Measurements from ENCODE around the gene NFAM1.

Gene NFAM1

DNA sequence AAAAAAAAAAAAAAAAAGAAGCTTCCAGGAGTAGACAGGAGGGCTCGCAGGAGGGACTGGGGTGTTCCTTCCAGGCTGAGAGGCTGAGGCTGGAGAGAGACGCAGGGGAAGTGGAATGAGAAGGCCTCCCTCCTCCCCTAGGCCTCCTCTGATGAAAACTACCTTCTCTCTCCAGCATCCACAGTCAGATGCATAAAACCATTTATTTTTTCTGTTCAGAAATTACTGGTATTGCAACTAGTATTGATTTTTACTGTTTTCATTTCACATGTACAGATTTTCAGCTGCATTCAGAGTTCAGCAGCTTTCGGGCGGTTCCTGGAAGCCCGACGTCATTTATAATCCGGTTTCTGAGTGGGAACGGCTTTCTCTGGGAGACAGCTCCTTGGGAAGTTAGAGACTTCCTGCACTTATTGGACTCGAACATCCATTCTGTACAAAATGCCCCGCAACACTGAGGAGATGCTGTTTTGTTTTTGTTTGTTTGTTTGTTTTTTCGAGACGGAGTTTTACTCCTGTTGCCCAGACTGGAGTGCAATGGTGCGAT lies 6.9 kb upstream of the NFAM1 start:
- no peak for DNase-seq

DNA sequence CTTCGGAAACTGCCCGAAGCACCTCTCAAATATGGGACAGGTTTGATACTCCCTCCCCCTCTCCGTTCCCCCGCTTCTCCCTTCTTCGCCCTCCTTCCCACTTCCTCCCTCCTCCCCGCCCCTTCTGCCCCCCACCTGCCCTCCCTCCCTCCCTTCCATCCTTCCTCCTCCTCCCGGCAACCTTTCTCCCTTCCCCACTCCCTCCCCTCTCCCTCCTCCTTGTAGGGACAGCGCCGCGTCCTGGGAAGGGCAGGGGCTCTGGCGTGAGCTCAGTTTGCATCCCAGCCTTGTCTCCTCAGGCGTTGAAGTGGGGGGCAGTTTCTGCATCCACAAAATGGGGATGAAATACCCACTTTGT lies 6.1 kb upstream of the NFAM1 start:
- no peak for DNase-seq

DNA sequence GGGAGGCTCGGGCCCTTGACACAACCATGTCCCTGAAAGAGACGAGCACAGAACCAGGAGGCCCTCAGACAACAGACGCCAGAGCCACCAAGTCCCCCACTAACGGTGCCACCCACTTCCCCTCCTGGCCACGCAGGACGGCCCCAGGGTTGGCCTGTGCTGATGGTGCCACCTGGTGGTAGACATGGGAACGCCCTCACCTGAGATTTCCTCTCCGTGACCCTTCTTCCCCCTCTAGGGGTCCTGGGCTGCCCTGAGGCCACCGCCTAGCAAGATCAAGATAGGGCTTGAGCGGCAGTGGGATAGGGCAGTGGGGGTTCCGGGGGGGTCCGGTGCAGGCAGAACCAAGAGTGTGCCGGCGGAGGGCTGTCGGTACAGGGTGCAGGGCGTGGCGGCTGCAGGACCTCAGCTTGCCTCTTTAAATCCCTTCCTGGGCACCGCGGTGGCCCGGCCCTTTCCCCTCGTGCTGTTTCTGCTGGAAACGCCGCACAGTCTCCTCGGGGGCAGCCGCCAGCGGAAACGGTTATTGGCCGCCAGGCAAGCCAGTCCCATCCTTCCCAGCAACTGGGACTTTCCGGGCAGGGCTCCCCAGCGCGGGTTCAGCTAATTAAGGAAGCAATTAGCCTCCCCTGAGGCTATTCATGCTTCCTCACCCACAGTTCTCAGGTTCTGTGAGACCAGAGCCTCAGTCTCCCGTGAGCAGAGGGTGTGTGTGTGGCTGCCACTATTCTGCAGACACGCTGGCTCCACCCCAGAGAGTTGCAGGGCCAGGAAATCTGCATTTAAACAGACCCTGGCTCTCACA lies 5.5 kb upstream of the NFAM1 start:
- DNase-seq: peak; percentile 65 to 84 (median 78)

DNA sequence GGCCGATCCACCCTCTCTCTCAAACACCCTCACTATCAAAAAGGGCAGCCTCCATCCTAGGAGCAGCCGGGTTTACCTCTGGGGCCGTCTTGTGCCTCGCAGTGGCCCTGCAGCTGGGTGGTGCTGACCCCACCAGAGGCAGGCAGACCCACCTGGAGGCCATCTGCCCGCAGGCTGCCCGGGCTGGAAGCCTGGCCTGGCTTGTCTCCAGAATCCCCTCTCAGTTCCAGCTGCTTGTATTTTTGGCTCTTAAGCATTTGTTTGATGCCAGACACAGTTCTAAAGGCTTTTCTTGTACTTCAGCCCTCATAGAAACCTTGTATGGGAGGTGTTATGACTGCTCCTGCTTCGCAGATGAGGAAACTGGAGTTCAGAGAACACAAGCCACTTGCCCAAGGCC lies 4.2 kb upstream of the NFAM1 start:
- no peak for DNase-seq

DNA sequence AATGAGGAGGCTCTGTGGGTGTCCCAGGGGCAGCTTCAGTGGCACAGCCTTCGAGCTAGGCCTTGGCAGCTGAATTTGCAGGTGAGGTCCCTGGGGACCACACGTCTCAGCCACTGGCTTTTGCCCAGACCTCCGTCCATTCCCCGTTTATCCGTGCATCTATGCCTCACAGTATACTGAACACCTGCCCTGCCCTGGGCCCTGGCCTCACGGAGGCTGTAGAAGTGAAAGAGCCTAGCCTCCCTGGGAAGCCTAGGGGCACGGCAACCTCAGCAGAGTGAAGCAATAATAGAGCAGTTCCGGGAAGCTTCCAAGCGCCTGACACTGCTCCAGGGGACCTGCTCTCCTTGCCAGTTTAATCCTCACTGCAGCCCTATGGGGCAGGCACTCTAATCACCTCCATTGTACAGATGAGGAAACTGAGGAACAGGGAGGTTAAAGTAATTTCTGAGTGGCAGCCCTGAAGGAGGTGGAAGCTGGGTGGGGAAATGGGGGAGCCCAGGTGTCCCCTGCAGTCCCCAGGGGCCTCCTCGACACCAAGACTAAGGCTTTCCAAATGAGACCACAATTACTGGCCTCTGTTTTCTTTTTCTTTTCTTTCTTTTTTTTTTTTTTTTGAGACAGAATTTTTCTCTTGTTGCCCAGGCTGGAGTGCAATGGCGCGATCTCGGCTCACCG lies 2.7 kb upstream of the NFAM1 start:
- DNase-seq: no peak

DNA sequence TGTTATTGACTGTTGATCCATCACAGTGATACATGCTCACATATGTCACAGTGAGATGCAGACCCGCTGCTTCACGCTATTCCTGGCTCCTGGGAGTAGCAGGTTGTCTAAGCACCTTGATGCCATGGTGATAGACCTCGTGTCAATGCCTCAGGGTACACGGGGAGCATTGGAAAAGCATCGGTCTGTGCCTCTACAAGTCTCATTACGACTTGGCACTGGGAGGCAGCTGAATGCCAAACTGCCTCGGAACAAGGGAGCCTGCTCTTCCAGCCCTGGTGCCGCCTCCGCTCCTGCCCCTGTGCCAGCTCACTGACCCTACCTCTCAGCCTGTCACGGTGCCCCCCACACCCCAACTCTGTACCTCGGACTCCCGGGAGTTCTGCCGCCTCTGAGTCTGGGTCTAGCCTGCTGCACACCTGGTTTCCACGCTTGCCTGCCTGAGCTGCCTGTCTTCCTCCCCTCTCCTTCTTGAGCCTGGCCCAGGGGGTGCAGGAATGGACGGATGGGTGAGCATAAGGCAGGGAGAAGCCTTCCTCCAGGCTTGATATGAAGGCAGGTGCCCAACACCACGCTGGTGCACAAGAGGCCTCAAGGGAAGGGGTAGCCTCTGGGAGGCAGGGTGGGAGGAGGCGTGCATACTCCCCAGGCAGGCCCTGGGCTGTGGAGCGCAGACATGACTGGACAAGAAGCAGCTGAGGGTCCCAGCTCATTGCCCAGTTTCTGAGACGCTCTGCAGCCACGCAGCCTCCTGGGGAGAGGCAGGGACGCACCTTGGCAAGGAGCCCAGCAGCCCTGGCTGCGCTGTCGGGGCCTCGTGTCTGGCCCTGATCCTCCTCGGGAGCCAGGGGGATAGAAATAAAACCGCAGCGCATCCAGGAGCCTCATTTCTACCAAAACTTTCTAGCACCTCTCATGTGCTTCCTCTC lies 1.8 kb upstream of the NFAM1 start:
- DNase-seq: no peak

DNA sequence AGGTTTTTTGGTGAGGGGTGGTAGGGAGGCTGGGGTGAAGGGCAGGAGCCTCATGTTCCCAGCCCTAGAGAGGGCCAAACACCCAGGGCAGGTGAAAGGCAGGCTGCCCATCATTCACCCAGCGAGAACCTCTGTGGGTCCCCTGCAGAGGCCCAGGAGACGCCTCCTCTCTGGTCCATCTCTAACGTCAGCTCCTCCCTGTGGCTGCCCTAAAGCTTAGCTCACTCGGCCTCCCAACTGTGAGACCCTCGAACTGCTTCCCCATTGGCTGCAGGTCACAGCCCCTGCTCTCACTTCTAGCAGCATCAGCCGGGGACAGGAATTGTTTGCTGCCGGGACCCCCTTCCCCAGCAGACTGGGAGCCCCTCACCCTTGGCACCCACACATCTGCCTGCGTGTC lies 615 bp upstream of the NFAM1 start:
- DNase-seq: no peak

DNA sequence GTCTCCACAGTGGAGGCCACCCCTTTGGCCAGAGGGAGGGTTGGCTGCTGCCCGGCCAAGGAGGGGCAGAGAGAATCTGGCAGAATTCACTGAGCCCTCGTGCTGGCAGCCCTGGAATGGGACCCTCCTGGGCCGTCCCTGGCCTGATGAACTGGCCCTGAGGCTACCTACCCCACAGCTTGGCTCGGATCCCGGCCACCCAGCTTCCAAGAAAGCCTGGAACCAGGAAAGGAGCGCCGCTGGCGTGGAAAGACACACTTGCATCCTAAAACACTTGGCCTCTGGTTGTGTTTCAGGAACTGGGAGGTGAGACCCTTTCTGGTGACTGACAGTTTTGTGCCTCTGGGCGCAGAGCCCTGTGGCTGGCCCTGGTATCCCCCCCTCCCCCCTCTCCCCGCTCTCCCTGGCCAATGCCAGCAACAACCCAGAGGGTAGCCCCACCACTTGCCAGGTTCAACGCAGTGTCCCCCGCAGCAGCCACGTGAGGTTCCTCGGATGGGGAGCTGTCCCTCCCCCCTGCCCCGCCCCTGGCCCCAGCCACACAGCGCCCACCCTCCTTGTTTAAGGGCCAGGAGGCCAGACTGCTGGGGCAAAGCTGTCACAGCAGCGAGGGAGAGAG lies 693 bp downstream of the NFAM1 start:
- no peak for DNase-seq

DNA sequence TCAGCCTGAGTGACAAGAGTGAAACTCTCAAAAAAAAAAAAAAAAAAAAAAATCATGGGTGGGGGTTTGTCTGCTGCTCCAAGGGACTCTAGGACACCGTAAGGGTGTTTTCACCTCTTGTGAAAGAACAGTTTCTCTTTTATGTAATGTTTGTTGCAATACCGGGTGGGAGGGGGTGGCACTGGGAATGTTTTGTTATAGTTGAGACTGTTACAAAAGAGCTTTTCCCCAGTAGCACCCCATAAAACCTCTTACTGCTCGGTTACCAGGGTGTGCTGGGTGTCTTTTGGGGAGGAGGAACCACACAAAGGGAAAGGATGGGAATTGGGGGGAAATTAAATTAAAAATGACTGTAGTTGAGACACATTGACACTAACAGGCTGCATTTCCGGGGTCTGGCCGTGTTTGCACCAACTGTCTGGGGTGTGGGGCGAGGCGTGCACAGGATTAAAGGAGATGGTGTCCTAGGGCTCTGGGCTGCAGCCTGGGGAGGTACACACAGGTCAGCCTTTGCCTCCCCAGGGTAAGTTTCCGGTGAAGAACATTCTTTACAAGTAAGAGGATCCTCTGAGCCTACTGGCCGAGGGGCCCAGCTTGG lies 1.6 kb downstream of the NFAM1 start:
- DNase-seq: no peak

DNA sequence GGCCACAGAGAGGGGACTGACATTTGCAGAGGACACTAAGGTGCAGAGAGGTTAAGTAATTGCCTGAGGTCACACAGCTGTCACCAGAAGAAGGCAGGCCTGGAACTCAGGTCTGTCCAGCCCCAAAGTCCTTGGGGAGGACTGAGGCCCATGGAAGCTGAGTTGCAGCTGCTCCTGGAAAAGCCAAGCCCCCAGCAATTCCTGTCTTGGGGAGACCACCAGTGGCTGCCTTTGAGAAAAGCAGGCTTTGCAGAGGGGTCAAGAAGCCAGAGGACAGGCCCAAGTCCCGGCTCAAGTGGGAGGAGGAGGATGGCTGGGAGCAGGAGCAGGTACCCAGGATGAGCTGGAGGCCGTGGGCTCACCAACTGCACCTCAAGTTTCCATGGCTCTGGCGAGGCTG lies 3.4 kb downstream of the NFAM1 start:
- DNase-seq: no peak

DNA sequence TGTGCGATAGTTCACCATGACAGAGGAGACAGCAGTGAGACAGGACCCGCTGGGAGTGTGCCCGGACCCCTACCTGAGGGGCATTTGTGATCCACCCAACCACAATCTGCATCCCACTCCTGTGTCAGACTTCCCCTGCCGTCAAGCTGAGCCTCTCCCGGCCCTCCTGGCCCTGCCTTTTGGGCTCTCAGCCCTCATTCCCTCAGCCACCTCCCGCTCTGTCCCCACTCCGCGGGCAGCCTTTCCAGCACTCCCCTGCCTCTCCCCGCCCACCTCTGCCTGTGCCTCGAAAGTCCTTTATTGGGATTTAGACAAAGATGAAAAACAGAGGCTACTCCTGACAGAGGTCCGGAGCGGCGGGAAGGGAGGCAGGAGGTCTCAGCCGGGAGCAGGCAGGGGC lies 4.2 kb downstream of the NFAM1 start:
- no peak for DNase-seq

DNA sequence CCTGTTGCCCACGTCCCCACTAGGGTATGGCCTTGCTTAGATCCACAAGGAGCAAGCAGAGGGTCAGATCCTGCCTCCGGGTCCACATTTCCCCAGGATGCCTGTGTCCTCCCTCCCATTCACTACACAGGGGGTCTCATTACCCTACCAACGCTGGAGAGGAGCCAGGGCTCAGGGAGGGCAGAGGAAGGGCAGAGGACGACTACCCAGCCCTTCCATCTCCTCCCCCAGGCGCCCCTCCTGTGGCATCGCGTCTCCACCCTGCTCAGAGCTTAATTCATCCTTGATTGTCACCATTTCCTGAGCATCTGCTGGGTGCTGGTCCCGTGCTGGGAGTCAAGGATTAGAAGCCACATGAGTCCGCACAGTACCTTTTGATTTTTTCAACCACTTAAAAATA lies 5.0 kb downstream of the NFAM1 start:
- no peak for DNase-seq

DNA sequence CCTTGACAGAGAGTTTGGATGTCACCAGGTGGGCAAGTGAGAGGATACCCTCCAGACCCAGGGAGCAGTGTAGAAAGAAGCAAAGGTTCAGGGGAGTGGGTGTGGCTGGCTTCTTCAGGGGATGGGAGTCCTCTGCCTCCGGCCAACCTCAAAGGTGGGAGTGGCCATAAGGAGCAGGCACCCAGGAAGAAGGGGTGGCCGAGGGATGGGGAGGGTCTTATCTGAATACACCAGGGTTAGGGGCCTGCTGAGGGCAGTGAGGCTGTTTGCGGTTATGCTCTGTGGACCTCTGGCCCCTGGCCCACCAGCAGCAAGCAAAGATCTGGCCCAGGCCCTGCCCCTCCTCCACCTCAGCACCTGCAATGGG lies 6.2 kb downstream of the NFAM1 start:
- DNase-seq: no peak

DNA sequence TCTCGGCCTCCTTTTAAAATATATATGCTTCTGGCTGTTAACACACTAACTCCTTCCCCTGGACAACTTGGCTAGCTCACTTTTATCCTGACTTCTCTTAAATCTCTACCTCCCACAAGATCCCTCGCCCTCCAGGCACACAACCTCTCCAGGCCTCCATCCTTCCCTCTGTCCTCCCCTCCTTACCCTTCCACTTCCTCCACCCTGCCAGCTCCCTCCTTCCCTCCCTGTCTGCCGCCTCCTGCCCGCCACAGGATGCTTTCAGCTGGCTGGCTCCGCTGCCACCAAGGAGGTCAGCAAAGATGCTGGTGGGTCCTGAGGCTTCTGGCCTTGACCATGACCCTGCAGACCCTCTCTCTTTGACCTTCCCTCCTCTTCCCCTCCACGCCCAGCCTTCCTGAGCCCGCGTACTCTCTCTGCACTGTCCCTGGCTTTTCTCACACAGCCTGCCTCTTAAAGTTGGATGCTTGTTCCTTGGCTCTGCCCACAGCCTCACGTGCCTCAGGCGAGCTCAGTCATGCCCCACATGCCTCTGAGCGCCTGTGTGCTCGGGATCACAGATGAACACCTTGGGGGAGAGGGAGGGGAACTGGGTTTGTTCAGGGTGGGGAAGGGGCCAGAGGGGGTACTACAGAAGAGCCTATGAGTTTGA lies 6.7 kb downstream of the NFAM1 start:
- no peak for DNase-seq

DNA sequence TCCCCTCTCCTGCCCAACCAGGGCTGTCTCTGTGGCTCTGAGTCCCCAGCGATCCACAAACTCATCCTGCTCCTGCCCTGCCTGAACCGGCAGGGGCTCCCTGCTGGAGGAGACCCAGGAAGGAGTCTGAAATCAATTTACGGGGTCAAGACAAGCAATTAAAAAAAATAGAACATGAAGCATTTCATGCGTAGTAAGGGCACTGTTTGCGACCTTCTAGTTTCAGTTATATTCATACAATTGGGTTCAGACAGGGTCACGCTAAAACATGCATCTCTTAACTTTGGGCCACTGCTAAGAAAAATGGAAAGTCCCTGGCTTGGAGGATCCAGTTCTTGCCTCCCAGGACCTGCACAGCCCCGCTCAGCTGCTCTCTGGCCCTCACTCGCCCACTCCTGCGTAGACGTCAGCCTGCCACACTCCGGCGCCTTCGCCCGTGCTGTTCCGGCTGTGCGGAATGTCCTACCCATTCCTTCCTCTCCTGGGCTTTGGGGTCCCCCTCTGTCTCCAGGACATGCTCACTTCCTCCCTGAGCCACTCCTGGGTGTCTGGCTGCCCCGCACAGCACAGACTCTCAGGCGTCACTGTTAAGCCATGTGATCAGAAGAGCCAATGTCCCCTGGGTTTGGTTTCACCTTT lies 12.8 kb downstream of the NFAM1 start:
- DNase-seq: no peak

DNA sequence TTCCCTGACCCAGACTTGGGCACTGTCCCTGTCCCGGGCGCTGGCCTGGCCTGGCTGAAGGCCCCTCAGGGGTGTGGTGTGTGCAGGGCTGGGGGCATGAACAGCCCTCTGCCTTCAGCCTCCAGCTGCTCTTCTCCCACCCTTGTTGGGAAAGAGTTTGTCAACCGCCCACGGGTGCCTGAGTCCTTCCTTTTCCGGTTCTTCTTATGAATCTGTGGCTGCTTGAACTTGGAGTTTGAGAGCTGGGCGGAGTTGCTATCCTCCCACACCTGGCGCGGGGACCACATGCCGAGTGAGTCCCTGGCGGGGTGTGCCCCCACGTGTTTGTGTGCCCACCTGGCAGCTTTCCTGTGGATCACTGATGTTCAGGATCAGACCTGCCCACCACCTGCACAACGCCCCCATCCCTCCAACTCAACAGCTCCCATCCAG lies 13.4 kb downstream of the NFAM1 start:
- no peak for DNase-seq

DNA sequence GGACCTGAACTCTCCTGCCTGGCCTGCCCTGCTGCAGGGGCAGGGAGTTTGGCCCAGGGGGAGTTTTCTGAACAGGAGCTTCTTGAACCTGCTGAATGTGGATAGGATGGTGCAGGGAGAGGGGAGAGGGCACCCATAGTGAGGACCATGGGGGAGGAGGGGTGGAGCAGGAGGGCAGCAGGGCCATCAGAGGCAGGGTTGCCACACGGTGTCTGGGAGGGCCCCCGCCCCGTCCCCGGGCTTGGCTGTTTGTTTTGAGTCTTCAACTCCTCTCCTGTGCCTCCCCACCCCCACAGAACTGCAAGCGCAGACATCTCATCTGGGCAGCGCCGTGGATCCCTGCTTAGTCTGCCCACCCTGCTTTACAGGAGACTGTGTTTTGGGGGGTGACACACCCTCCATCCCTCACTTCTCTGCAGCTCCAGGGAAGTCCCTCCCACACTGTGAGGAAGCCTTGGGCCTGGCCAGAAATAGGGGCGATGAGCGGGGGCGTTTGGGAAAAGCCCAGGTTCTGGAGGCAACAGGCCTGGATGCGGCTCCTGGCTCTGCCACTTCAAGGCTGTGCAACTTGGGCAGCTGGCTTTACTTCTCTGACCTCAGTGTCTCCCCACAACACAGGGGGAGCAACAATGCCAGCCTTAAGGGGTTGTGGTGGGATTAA lies 14.4 kb downstream of the NFAM1 start:
- DNase-seq: no peak

DNA sequence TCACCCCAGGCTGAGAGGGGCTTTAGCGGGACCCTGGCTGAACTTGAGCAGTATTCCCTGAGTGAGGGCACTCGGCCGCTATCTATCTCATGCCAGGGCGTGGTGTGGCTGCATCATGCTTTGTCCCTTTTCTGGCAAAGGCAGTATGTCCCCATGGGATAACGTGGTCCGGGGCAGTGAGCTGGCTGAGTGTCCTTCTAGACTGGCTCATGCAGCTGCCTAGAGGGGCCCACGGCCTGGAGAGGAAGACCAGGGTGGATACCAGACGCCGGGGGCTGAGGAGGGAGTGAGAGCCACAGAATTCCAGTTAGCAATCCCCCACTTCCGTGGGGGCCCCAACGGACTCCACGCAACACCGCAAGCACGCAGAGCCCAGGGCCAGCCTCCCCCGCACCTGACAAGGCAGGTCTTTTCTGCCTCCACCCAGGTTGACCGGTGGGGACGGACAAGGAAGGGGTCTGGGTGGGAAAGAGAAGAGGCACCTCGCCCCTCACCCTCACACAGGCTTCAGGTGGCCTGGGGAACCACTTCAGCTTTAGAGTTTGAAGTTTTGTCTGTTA lies 15.5 kb downstream of the NFAM1 start:
- no peak for DNase-seq

DNA sequence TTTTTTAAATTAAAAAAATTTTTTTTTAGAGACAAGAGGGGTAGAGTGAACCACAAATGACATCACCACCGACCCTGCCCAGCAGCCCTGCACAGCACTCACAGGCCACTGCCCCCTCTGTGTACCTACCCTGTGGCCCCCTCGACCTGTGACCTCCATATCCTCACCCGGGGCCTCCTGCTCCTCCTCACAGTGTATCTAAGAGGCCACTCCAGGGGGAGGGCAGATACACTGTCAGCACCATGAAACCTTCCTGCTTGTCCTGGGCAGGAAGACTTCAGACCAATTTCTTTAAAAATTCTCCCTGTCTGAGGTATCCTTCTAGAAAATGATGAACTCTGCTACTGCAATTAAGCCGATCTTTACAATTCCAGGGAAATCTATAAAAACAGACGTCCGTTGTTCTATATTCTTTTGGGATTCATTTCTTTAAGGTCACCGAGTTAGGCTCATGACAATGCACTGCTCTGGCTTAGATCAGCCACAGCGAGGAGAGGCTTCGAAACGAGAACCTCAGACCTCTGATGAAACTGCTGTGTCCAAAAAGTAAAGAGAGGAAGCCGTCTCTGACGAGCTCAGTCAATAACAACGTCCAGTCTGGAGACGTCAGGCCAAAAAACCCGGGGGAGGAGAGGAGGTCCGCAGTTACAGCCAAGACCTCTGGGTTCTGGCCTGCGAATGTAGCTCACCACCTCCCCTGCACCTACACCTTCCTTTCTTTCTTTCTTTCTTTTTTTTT lies 17.5 kb downstream of the NFAM1 start:
- DNase-seq: no peak

DNA sequence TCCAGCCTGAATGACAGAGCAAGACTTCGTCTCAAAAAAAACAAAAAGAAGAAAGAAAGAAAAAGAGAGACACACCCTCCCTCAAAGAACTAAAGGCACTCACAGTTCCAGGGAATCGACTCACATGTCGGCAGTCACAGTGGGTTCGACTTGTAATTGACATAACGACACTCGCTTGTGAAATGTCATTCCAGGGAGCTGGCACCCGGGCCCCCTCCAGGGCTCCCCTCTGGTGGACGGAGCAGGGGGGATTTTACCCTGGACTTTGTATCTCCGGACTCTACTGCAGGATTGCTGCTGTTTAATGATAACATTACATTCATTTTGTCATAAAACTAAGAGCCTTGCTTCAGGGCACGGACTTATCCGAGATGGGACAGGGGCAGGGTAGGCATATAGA lies 18.2 kb downstream of the NFAM1 start:
- DNase-seq: no peak
